ENCODE measurements around the gene CNIH4. TPM values are rescaled to one million over a fixed set of nuclear protein-coding genes. Genes with fewer than 3 reads are reported as not detected.

The CNIH4 gene
- polyA plus RNA-seq, 2 of the 4 experiments (the other 2 are of a cell fraction), result 102 to 104 TPM

DNA sequence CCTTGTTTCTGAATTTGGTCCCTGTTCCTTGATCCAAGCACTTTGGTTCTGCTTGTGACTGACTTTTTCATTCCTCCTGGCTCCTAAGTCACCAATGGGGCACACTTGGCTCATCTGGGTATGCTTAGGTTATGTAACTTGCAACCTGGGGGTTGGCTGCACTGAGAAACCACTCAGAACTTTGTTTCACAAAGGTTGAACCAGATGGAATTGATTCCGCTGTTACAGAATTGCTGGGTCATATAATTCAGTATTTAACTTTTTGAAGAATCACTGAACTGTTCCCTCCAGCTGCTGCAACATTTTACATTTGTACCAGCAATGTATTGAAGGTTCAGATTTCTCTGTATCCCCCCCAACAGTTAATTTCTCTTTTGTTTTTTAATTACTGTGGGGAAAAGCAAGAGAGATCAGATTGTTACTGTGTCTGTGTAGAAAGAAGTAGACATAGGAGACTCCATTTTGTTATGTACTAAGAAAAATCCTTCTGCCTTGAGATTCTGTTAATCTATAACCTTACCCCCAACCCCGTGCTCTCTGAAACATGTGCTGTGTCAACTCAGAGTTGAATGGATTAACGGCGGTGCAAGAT is 17.1 kb upstream of the CNIH4 start (continued):
- TF ChIP-seq, protein P1, sequence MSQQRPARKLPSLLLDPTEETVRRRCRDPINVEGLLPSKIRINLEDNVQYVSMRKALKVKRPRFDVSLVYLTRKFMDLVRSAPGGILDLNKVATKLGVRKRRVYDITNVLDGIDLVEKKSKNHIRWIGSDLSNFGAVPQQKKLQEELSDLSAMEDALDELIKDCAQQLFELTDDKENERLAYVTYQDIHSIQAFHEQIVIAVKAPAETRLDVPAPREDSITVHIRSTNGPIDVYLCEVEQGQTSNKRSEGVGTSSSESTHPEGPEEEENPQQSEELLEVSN (IDR thresholded peaks at IDR 0.05; ENCODE audit: borderline replicate concordance, low read depth), result no peak
- TF ChIP-seq NR3C1 (IDR thresholded peaks at IDR 0.05), result no peak
- TF ChIP-seq HOXB5 (CRISPR knock-in tag; IDR thresholded peaks at IDR 0.05), result peak; percentile 98
- no peak for TF ChIP-seq HDAC2 (IDR thresholded peaks at IDR 0.05)
- no peak for TF ChIP-seq SREBF2 (IDR thresholded peaks at IDR 0.05)
- TF ChIP-seq, protein P2, sequence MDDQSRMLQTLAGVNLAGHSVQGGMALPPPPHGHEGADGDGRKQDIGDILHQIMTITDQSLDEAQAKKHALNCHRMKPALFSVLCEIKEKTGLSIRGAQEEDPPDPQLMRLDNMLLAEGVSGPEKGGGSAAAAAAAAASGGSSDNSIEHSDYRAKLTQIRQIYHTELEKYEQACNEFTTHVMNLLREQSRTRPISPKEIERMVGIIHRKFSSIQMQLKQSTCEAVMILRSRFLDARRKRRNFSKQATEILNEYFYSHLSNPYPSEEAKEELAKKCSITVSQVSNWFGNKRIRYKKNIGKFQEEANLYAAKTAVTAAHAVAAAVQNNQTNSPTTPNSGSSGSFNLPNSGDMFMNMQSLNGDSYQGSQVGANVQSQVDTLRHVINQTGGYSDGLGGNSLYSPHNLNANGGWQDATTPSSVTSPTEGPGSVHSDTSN (IDR thresholded peaks at IDR 0.05), result no peak
- no peak for TF ChIP-seq PHF8 (IDR thresholded peaks at IDR 0.05; ENCODE audit: borderline replicate concordance, low read depth)
- TF ChIP-seq MAFK (IDR thresholded peaks at IDR 0.05; ENCODE audit: partially characterized antibody), result no peak
- TF ChIP-seq HOXB13 (CRISPR knock-in tag; IDR thresholded peaks at IDR 0.05; ENCODE audit: low read depth), result peak; percentile 99
- peak; percentile 48; the same call in 1 of the 2 replicates for TF ChIP-seq NPAS2 (CRISPR knock-in tag; IDR thresholded peaks at IDR 0.05; ENCODE audit: borderline replicate concordance)
- no peak for TF ChIP-seq CHD2 (IDR thresholded peaks at IDR 0.05; ENCODE audit: low read length, partially characterized antibody)
- TF ChIP-seq MAZ (IDR thresholded peaks at IDR 0.05; ENCODE audit: borderline replicate concordance, low read depth, low read length), result no peak
- no peak for TF ChIP-seq JUNB (IDR thresholded peaks at IDR 0.05)
- no peak for TF ChIP-seq GATA3 (IDR thresholded peaks at IDR 0.05; ENCODE audit: borderline replicate concordance)
- TF ChIP-seq HOXA7 (CRISPR knock-in tag; IDR thresholded peaks at IDR 0.05), result peak; percentile 63; the same call in 1 of the 2 replicates
- no peak for TF ChIP-seq RAD21 (conservative IDR thresholded peaks at IDR 0.05 in 1 of 2, IDR thresholded peaks at IDR 0.05 in 1 of 2)
- 0 out of 2 replicates have a peak, but pooled peaks have one; percentile 83 for TF ChIP-seq FOSB (CRISPR knock-in tag; IDR thresholded peaks at IDR 0.05)
- no peak for TF ChIP-seq EHMT2 (IDR thresholded peaks at IDR 0.05; ENCODE audit: low read depth)
- TF ChIP-seq CHD4 (IDR thresholded peaks at IDR 0.05; ENCODE audit: borderline replicate concordance), result no peak
- TF ChIP-seq RNF2 (IDR thresholded peaks at IDR 0.05; ENCODE audit: borderline replicate concordance, low read depth), result no peak
- TF ChIP-seq EHF (CRISPR knock-in tag; IDR thresholded peaks at IDR 0.05), result peak; percentile 99
- TF ChIP-seq CBX2 (IDR thresholded peaks at IDR 0.05; ENCODE audit: borderline replicate concordance, low read depth), result no peak
- TF ChIP-seq, protein P3, sequence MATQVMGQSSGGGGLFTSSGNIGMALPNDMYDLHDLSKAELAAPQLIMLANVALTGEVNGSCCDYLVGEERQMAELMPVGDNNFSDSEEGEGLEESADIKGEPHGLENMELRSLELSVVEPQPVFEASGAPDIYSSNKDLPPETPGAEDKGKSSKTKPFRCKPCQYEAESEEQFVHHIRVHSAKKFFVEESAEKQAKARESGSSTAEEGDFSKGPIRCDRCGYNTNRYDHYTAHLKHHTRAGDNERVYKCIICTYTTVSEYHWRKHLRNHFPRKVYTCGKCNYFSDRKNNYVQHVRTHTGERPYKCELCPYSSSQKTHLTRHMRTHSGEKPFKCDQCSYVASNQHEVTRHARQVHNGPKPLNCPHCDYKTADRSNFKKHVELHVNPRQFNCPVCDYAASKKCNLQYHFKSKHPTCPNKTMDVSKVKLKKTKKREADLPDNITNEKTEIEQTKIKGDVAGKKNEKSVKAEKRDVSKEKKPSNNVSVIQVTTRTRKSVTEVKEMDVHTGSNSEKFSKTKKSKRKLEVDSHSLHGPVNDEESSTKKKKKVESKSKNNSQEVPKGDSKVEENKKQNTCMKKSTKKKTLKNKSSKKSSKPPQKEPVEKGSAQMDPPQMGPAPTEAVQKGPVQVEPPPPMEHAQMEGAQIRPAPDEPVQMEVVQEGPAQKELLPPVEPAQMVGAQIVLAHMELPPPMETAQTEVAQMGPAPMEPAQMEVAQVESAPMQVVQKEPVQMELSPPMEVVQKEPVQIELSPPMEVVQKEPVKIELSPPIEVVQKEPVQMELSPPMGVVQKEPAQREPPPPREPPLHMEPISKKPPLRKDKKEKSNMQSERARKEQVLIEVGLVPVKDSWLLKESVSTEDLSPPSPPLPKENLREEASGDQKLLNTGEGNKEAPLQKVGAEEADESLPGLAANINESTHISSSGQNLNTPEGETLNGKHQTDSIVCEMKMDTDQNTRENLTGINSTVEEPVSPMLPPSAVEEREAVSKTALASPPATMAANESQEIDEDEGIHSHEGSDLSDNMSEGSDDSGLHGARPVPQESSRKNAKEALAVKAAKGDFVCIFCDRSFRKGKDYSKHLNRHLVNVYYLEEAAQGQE (IDR thresholded peaks at IDR 0.05), result no peak
